GM11168 (cell line): Measurements from ENCODE around the gene EFCAB9.

ENCODE experiments used
- in situ Hi-C: fragments of 300-500 bp; cut with MboI; formaldehyde crosslinking; loops from one replicate; pipeline ENCODE4 v1.12.0; 2022; ENCODE audit warnings: low sequenced_read_pairs; ENCODE audit not compliant: unreplicated experiment

Gene EFCAB9

DNA sequence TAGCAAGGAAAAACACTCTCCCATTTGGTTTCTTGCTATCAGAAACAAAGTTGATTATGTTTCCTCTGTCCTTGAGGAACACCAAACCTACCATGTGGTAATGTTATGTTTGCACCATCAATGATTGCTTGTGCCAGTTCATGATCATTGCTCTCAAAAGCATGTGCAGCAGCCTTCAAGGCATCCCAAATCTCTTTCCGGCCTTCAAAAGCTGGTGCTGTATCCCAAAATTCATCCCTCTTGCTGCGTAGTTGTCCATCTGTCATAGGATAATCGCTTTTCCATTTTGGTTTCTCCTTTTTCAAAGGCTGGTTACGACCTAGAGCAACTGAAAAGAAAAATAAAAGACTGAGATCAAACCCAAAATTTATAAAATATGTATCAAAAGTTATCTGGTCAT is 40.1 kb downstream of the EFCAB9 start:
- in situ Hi-C loops: loop anchor here (5.0 kb wide), 1 partner anchor 48 kb away; the partner anchor contains the start of gene UBTD2

DNA sequence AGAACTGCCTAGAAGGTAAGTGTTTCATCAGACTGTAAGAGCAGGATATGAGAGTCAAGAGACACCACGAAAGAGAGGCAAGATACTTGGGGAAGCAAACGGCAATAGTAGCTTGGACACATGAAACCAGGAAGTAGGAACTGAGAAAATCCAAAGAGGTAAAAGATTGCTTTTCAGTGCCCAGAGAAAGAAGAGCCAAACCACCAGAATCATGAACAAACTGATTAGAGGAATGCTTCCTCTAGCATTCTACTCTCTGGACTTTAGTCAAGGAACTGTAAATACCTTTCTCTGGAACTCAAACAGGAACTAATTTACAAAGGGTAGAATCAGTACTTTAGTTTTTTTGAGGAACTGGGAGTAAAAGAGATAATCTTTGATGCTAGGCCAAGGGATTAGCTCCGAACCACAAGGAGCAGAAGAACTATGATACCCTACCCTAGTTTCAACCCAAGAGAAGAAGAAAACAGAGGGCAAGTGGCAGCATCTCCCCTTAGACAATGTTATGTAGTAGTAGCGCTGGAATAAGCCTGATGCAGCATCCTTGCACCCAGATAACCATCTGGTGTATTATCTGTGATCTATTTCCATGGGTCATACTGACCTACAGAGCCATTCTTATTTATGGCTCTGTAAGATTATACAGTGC is 41.3 kb downstream of the EFCAB9 start:
- in situ Hi-C loops: no loop called here

DNA sequence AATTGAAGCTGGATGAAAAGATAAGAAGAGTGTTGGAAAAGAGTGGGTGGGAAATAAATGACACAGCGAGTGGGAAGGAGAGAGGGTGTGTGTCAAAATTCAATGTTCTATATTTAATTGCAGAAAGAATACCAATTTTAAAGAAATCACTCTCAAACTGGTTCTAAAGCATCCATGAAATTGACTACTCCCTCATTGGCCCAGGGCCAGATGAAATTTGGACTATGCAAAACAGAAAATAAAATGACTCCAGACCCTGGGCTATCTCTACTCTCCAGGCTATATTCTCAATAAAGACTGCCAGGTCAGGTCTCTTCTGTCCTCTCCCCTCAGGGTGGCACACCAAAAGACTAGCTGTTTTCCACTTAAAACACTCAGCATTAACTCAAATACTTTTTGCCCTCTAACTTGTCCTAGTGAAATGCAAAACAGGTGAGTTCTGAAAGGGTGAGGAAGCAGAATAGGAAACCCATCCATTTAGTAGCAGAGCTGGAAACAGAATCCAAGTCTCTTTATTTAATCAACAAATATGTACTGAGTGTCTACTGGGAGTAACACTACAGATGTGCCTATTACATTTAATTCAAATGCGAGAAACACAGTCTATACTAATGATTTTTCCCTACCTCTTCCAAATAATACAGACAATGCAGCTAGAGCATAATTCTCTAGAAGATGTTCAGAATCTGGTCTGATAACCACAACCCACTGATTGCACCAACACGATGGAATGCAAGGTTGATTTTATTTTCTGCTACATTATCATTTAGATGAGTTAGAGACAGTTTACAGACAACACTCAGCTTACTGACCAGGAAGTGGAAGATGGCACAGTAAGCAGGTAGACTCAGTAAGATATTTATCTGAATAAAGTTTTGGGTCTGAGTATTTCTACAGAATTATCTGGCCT is 42.1 kb downstream of the EFCAB9 start:
- in situ Hi-C loops: no loop called here

DNA sequence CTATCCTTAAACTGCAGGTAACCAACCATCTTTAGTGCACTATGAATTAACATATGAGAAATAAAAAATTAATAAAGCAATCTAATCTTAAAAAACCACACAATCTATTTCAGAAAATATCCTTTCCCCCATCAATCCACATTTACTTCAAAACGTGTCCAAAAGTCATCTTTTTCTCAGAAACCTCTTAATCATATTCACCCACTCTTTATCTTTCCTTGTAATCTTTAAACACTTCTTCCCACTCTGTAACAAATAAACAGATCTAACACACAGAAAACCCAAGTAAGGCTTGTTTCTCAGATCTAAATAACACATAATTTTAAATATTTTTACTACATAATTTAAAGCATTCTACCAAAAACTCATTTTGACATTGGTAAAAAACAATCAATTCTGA is 44.4 kb downstream of the EFCAB9 start:
- in situ Hi-C loops: no loop called here

DNA sequence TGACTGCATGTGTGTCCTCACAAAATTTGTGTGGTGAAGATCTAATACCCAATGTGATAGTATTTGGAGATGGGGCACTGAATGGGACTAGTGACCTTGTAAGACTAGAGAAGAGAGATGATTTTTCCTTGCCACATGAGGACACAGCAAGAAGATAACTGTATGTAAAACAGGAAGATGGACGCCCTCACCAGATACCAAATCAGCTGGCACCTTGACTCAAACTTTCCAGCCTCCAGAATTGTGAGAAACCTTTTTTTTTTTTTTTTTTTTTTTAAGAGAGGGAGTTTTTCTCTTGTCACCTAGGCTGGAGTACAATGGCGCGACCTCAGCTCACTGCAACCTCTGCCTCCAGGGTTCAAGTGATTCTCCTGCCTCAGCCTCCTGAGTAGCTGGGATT is 49.3 kb downstream of the EFCAB9 start:
- in situ Hi-C loops: no loop called here

DNA sequence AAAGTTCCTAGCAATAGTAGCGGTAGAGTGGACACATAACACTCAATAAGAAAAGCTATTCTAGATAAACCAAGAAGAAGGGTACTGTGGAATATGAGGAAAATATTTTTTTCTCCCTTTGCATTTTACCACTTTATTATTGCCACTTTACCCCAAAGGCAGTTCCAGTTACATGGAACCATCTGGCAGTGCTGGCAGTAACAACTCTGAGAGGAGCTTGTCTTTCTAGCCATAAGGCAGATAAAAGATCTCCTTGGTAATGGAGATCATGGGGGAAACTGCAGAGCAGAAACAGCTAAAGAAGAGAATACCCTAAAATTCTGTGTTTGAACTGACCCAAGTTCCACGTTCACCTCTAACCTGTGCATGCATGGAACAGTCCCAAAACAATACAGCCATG is 51.1 kb downstream of the EFCAB9 start:
- in situ Hi-C loops: no loop called here

DNA sequence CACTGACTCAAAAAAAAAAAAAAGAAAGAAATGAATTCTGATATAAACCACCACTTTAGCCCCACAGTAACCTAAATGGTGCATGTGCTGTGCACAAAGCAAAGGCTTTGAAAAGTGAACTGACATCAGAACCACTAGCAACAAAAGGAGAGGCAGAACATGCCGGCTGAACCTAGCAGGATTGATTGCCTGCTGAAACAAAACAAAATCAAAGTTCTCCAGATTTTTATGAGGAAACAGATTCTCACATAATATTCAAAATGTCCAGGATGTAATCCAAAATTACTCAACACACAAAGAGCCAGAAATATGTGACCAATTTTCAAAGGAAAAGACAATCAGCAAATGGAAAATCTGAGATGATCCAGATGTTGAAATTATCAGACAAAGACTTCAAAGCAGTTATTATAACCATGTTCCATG is 51.7 kb downstream of the EFCAB9 start:
- in situ Hi-C loops: no loop called here

DNA sequence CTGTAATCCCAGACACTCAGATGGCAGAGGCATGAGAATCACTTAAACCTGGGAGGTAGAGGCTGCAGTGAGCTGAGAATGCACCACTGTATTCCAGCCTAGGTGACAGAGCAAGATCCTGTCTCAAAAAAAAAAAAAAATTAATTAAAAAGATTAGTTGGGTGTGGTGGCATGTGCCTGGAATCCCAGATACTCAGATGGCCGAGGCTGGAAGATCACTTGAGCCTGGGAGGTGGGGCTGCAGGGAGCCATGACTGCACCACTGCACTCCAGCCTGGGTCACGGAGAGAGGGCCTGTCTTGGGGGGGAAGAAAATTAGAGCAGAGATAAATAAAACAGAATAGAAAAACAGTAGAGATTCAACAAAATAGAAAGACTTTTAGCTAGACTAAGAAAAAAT is 54.7 kb downstream of the EFCAB9 start:
- in situ Hi-C loops: no loop called here

DNA sequence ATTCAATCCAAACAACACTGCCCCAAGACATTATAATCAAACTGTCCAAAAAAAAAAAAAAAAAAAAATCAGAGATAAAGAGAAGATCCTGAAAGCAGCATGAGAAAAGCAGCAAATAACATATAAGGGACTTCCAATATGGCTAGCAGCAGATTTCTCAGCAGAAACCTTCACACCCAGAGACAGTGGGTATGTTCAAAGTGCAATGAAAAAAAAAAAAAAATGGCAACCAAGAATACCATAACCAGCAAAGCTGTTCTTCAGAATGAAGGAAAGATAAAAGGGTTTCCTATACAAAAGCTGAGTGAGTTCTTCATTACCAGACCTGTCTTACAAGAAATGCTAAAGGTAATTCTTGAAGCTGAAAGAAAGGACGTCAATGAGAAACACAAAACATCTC is 57.4 kb downstream of the EFCAB9 start:
- in situ Hi-C loops: no loop called here

DNA sequence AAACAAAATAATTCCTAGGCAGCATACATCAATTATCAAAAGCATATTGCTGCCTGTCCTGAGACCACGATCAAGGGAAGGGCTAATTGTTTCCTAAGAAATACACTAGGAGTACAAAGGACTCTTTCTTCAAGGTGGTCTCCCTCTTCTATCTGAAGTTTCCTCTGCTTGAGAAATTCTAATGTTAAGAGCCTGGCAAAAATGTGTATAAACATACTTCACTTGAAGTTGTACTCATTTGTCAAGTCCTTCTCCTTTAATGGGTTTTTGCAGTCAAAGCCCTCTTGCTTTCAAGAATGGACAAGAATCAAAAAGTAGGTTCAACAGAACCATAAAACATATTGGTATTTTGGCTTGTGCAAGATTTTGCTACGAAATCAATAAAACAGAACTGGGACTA is 58.5 kb downstream of the EFCAB9 start:
- in situ Hi-C loops: no loop called here
